Measurements from ENCODE around the gene MRAP. TPM values are rescaled to one million over a fixed set of nuclear protein-coding genes. Genes with fewer than 3 reads are reported as not detected.
A peak's percentile ranks its signal among the peaks of the same experiment; 100 is the strongest.

The MRAP gene
- 1 to 10 TPM in 1 of 4 donors, not detected in 3; 1.1 TPM for total RNA-seq
- polyA plus RNA-seq: 1 to 10 TPM in 1 of 3 donors, not detected in 2; 6.5 TPM

DNA sequence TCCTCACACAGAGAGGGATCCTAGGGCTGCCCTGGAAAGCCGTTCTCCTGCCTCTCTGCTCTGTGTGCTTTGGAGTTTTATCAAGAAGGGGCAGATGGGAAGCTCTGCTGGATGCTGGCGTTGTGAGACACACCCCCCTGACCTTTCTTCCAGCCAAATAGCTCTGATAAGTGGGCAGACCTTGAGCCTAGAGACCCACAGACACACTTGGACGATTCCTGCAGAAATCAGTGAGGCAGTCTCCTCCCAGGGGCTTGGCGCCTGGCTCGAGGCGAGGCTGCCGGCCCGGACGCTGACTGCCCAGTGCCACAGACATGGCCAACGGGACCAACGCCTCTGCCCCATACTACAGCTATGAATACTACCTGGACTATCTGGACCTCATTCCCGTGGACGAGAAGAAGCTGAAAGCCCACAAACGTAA is at the start of gene MRAP:
Gene MRAP, plus strand, starts transcription at position 198 of the 424 bp plus-strand sequence. Its CDS starts 117 bp downstream, at position 315.
- WGBS, 2 donors: 92 to 93% methylated on average over 14 of the region's 14 CpGs
- intact Hi-C loops (cut with DNase I): no loop called here
- no peaks in the 10 kb centered on the region for H3K4me1 ChIP-seq
- no peaks in the 10 kb centered on the region for H3K36me3 ChIP-seq
- TF ChIP-seq POLR2A (IDR thresholded peaks at IDR 0.05) (no peak), EP300 (IDR thresholded peaks at IDR 0.05) (no peak), POLR2AphosphoS5 (IDR thresholded peaks at IDR 0.05) (no peak)
- TF ChIP-seq, protein P1, sequence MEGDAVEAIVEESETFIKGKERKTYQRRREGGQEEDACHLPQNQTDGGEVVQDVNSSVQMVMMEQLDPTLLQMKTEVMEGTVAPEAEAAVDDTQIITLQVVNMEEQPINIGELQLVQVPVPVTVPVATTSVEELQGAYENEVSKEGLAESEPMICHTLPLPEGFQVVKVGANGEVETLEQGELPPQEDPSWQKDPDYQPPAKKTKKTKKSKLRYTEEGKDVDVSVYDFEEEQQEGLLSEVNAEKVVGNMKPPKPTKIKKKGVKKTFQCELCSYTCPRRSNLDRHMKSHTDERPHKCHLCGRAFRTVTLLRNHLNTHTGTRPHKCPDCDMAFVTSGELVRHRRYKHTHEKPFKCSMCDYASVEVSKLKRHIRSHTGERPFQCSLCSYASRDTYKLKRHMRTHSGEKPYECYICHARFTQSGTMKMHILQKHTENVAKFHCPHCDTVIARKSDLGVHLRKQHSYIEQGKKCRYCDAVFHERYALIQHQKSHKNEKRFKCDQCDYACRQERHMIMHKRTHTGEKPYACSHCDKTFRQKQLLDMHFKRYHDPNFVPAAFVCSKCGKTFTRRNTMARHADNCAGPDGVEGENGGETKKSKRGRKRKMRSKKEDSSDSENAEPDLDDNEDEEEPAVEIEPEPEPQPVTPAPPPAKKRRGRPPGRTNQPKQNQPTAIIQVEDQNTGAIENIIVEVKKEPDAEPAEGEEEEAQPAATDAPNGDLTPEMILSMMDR (IDR thresholded peaks at IDR 0.05): no peak
- no peak within 1 kb of the TSS for H3K27ac ChIP-seq
- no peak for DNase-seq
- H3K9me3 ChIP-seq: no peaks in the 10 kb centered on the region
- H3K27me3 ChIP-seq: no peaks in the 10 kb centered on the region
- no peak within 1 kb of the TSS for H3K4me3 ChIP-seq

DNA sequence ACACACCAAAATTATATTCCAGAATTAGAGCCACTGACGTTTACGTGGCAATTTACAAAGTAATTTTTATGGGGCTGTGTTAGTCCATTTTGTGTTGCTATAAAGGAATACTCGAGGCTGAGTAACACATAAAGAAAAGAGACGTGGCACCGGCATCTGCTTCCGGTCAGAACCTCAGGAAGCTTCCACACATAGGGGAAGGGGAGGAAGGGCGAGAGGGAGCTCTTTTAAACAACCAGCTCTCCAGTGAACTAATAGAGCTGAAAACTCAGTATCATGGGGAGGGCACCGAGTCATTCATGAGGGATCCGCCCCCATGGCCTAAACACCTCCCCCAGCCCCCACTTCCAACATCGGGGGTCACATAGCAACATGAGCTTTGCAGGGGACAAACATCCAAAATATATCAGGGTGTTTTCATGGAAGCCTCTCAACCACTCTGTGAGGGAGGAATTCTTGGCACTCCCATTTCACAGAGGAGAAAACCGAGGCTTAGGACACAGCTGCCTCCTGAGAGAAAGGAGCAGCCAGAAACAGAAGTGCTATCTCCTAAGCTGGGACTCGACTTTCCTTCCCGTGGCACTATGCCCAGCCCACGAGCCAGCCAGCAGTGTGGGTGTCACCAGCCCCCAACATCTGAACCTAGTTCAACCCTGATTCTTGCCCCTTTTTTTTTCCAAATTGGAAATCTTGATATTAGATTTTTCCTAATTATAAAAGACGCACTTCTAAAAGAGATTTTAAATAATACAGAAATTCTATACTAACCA is 49.0 kb upstream of the MRAP start:
- Histone ChIP-seq H3K4me3 (no peak overlapping the region), H3K36me3 (no peaks in the 10 kb centered on the region), H3K4me1 (peaks cover 0 to 28% (median 25%) of the 10 kb centered on the region in 4 donors), H3K9me3 (no peaks in the 10 kb centered on the region), H3K27me3 (no peaks in the 10 kb centered on the region), H3K27ac (no peak overlapping the region)
- WGBS, 2 donors: 62 to 78% methylated on average over 15 of the region's 15 CpGs
- intact Hi-C loops (cut with DNase I): loop anchor here (10.0 kb wide), 1 partner anchor 595 kb away; the partner anchor contains the start of gene SOD1
- TF ChIP-seq POLR2A (IDR thresholded peaks at IDR 0.05) (no peak), POLR2AphosphoS5 (IDR thresholded peaks at IDR 0.05) (no peak), EP300 (IDR thresholded peaks at IDR 0.05) (no peak)
- TF ChIP-seq, protein P1 (IDR thresholded peaks at IDR 0.05): no peak
- no peak for DNase-seq

DNA sequence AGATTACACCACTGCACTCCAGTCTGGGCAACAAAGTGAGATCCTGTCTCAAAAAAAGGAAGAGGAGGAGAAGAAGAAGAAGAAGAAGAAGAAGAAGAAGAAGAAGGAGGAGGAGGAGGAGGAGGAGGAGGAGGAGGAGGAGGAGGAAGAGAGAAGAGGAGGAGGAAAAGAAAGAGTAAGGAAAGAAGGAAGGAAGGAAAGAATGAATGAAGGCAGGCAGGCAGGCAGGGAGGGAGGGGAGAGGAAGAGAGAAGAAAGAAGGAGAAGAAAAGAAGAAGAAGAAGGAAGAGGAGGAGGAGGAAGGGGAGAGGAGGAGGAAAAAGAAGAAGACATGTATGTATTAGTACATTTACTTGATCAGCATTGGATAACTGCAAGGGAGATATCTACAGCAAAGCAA is 46.5 kb upstream of the MRAP start:
- no peak overlapping the region for H3K4me3 ChIP-seq
- H3K27ac ChIP-seq: no peak overlapping the region
- peaks cover 0 to 43% (median 38%) of the 10 kb centered on the region in 4 donors for H3K4me1 ChIP-seq
- intact Hi-C loops (cut with DNase I): loop anchor here (10.0 kb wide), 1 partner anchor 597 kb away; the partner anchor contains the start of gene SOD1
- H3K36me3 ChIP-seq: no peaks in the 10 kb centered on the region
- H3K9me3 ChIP-seq: no peaks in the 10 kb centered on the region
- no peak for TF ChIP-seq POLR2AphosphoS5 (IDR thresholded peaks at IDR 0.05)
- TF ChIP-seq, protein P1 (IDR thresholded peaks at IDR 0.05): no peak
- no peak for TF ChIP-seq EP300 (IDR thresholded peaks at IDR 0.05)
- no peak for TF ChIP-seq POLR2A (IDR thresholded peaks at IDR 0.05)
- no peak for DNase-seq
- H3K27me3 ChIP-seq: no peaks in the 10 kb centered on the region

DNA sequence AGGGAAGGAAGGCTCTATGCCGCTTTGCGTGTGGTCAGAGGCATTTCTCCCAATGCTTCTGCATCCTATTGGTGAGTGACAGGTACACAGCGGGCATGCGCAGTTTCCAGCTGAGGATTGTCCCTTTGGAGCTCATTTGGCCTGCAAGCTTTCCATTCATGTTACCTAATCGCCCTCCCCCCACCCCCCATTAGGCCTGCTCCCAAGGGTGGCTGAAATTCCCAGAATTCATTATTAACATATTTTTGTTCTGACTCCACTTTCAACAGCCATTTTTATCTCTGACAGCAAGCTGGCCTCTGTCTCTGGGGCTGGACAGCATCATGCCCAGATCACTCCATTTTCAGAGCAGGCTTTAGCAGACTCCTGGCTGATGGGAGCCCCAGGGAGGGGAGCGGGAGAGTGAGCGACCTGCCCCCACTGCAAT is 45.4 kb upstream of the MRAP start:
- Histone ChIP-seq H3K27me3 (no peaks in the 10 kb centered on the region), H3K4me3 (no peak overlapping the region), H3K27ac (peak overlapping the region in 2 of 4 donors; percentile 20 to 42), H3K9me3 (no peaks in the 10 kb centered on the region), H3K4me1 (peaks cover 0 to 52% (median 48%) of the 10 kb centered on the region in 4 donors), H3K36me3 (no peaks in the 10 kb centered on the region)
- 80 to 90% methylated on average over 7 of the region's 7 CpGs for WGBS, 2 donors
- peak; percentile 74 for DNase-seq
- TF ChIP-seq POLR2AphosphoS5 (IDR thresholded peaks at IDR 0.05): peak in 3 of 4 donors; percentile 36 to 83 (median 82)
- TF ChIP-seq POLR2A (IDR thresholded peaks at IDR 0.05): no peak
- TF ChIP-seq, protein P1 (IDR thresholded peaks at IDR 0.05): no peak
- TF ChIP-seq EP300 (IDR thresholded peaks at IDR 0.05): peak in 1 of 4 donors; percentile 20
- intact Hi-C loops (cut with DNase I): loop anchor here (10.0 kb wide), 1 partner anchor 598 kb away; the partner anchor contains the start of gene SOD1
